Ectodermal cell (in vitro differentiated cells): ENCODE measurements around the gene LYST.

ENCODE experiments used
- H3K27ac ChIP-seq: 2 replicates; pipeline ENCODE4 v1.7.0; 2013; ENCODE audit warnings: mild to moderate bottlenecking, low read depth, low read length; ENCODE audit not compliant: insufficient read depth, poor library complexity, severe bottlenecking
- H3K27me3 ChIP-seq: 2 replicates; pipeline ENCODE4 v1.7.0; 2013; ENCODE audit warnings: mild to moderate bottlenecking, low read length; ENCODE audit not compliant: insufficient read depth, control insufficient read depth, poor library complexity, severe bottlenecking
- H3K36me3 ChIP-seq: one replicate; pipeline ENCODE4 v1.7.0; 2013; ENCODE audit warnings: low read length; ENCODE audit not compliant: control insufficient read depth, insufficient read depth
- H3K4me1 ChIP-seq: one replicate; pipeline ENCODE4 v1.7.0; 2013; ENCODE audit warnings: low read length; ENCODE audit not compliant: control insufficient read depth, insufficient read depth
- H3K4me3 ChIP-seq: 2 replicates; pipeline ENCODE4 v1.7.0; 2013; ENCODE audit warnings: low read depth, low read length, control low read depth; ENCODE audit not compliant: insufficient read depth
- H3K9me3 ChIP-seq: 2 replicates; pipeline ENCODE4 v1.7.0; 2013; ENCODE audit warnings: mild to moderate bottlenecking, low read length, moderate library complexity; ENCODE audit not compliant: control insufficient read depth
- WGBS, 2 experiments: methylation state at CpG; one replicate each; pipeline ENCODE4 v1.1.7; 2013; ENCODE audit warnings: missing lambda C conversion rate in 2 of 2; 5-methylcytosine and 5-hydroxymethylcytosine counted together

LYST gene

DNA sequence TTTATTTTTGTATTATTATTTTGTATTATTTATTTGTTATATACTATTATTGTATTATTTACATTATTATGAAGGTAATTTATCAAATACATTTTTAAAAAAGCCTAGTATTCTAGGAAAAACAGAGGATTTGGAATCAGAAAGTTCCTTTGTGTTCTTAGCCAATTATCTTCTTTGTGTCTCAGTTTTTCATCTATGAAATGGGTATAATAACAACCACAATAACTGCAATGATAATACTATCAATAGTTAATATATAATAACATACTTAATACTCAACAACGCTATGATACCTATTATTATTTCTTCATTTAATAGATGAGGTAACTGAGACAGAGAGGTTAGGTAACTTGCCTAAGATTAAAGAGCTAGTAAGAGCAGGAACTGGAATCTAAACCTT lies 136.7 kb downstream of the LYST start:
- WGBS, 2 experiments, result no CpG with 5 or more reads among the region's 1 CpG
- Histone ChIP-seq H3K9me3 (no peaks in the 10 kb centered on the region), H3K36me3 (no peaks in the 10 kb centered on the region), H3K27ac (no peak overlapping the region), H3K4me3 (no peak overlapping the region), H3K4me1 (no peaks in the 10 kb centered on the region), H3K27me3 (no peaks in the 10 kb centered on the region)

DNA sequence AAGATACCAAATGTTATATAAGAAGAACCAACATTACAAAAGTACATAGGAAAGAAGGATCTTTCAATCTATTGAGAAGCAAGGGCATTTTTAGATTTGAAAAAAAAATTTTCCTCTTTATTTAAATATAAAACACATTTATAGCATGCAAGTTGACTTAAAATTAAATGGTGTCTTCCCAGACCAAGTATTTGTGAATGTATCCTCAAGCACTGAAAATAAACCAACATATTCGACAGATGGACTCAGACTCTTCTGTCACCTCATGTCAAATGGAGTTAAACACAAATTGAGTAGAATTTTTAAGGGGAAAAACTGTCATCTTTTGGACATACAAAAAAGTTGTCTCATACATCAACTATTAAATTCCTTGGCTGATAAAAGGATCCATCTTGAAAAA lies 140.1 kb downstream of the LYST start:
- 86 to 87% methylated on average over 1 of the region's 1 CpG for whole genome bisulfite sequencing, 2 experiments
- Histone ChIP-seq H3K27ac (no peak overlapping the region), H3K27me3 (no peaks in the 10 kb centered on the region), H3K9me3 (no peaks in the 10 kb centered on the region), H3K4me3 (no peak overlapping the region), H3K4me1 (no peaks in the 10 kb centered on the region), H3K36me3 (no peaks in the 10 kb centered on the region)

DNA sequence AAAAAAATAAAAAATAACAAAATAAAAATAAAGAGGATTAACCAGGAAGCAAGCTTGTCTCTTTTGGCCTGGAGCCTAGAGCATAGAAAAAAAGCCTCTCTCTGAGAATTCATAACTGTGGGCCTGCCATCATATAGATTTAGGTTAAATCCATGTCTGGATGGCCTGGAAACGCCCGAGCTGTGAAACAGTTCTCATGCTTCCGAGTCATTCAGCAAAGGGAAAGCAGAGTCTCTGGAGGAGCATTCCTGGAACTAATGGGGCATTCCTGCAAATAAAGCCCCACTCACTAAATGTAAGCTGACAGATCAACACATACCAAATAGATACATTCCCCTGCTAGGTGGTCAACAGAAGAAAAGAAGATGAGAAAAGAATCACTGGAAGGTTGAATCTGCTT lies 141.3 kb downstream of the LYST start:
- Histone ChIP-seq H3K4me1 (no peaks in the 10 kb centered on the region), H3K27me3 (no peaks in the 10 kb centered on the region), H3K27ac (no peak overlapping the region), H3K36me3 (no peaks in the 10 kb centered on the region), H3K4me3 (no peak overlapping the region), H3K9me3 (no peaks in the 10 kb centered on the region)
- 84 to 90% methylated on average over 3 of the region's 3 CpGs for WGBS, 2 experiments

DNA sequence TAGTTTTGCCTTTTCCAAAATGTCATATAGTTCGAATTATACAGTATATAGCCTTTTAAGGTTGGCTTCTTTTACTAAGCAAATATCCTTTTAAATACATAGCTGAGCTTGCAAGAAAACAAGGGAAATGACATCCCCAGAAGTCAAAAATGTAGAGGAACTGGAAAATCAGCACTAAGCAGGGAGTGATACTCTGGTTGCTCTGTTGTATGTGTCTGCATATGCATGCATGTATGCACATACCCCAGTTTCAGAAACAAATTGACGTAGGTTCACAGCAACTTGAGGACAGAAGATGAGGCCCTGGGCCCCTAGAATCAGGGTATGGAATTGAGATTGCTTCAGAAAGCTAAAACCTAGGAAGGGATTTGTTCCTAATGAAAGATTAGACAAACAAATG lies 142.0 kb downstream of the LYST start:
- no peak overlapping the region for H3K4me3 ChIP-seq
- H3K9me3 ChIP-seq, result no peaks in the 10 kb centered on the region
- 94 to 96% methylated on average over 1 to 2 of the region's 2 CpGs for WGBS, 2 experiments
- H3K4me1 ChIP-seq, result no peaks in the 10 kb centered on the region
- no peaks in the 10 kb centered on the region for H3K36me3 ChIP-seq
- H3K27me3 ChIP-seq, result no peaks in the 10 kb centered on the region
- H3K27ac ChIP-seq, result no peak overlapping the region

DNA sequence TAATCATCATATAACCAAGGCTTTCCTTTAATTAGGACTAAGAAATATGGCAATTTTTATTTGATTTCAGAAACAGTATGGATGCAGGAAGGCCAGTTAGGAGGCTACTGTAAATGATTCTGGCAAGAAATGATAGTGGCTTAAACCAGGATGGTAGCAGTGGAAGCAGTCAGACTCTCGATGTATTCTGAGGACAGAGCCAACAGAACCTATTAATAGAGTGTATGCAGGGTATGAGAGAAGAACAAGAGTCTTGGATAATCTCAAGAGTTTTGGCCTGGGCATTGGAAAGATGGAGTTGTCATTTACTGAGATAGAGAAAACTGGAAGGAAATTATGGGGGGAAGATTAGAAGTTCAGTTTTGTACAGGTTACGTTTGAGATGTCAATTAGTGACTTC lies 143.8 kb downstream of the LYST start:
- no peaks in the 10 kb centered on the region for H3K36me3 ChIP-seq
- no peak overlapping the region for H3K27ac ChIP-seq
- no peaks in the 10 kb centered on the region for H3K27me3 ChIP-seq
- WGBS, 2 experiments, result 96% methylated on average over 2 of the region's 2 CpGs
- H3K9me3 ChIP-seq, result no peaks in the 10 kb centered on the region
- no peaks in the 10 kb centered on the region for H3K4me1 ChIP-seq
- H3K4me3 ChIP-seq, result no peak overlapping the region

DNA sequence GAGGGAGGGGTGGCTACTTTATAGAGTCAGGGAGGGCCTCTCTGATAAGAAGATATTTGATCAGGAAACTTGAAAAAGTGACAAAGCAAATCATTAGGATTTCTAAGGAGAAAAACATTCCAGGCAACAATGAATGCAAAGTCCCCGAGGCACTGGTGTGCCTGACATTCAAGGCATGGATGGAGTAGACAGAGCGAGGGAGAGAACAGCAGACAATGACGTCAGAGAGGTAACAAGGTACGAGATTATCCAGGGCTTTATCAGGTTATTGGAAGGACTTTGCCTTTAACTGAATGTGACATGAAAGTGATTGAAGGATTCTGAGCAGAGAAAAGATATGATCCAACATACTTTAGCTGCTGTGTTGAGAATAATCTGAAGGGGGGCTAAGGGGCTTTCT lies 144.7 kb downstream of the LYST start:
- H3K4me3 ChIP-seq, result no peak overlapping the region
- no peaks in the 10 kb centered on the region for H3K27me3 ChIP-seq
- no peaks in the 10 kb centered on the region for H3K9me3 ChIP-seq
- no peak overlapping the region for H3K27ac ChIP-seq
- no peaks in the 10 kb centered on the region for H3K36me3 ChIP-seq
- 86 to 92% methylated on average over 4 of the region's 4 CpGs for WGBS, 2 experiments
- H3K4me1 ChIP-seq, result no peaks in the 10 kb centered on the region

DNA sequence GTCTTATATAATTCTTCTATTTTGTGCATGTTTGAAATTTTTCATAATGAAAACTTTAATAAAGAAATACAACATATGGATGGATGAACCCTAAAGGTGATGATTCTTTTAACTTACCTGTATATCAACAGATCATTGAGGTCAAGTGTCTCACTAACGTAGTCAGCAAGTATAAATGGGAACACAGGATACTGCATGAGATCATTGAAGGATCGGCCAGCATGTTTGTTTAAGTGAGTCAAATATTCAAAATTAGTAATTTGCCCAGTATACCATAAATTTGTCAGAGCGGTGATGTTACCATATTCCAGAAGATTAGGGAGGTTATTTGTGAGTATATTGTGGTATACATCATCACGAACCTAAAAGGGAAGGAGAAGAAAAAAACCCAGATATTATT lies 146.2 kb downstream of the LYST start:
- 91 to 97% methylated on average over 3 to 4 of the region's 4 CpGs for WGBS, 2 experiments
- no peak overlapping the region for H3K27ac ChIP-seq
- no peaks in the 10 kb centered on the region for H3K4me1 ChIP-seq
- H3K9me3 ChIP-seq, result no peaks in the 10 kb centered on the region
- H3K4me3 ChIP-seq, result no peak overlapping the region
- H3K36me3 ChIP-seq, result no peaks in the 10 kb centered on the region
- no peaks in the 10 kb centered on the region for H3K27me3 ChIP-seq

DNA sequence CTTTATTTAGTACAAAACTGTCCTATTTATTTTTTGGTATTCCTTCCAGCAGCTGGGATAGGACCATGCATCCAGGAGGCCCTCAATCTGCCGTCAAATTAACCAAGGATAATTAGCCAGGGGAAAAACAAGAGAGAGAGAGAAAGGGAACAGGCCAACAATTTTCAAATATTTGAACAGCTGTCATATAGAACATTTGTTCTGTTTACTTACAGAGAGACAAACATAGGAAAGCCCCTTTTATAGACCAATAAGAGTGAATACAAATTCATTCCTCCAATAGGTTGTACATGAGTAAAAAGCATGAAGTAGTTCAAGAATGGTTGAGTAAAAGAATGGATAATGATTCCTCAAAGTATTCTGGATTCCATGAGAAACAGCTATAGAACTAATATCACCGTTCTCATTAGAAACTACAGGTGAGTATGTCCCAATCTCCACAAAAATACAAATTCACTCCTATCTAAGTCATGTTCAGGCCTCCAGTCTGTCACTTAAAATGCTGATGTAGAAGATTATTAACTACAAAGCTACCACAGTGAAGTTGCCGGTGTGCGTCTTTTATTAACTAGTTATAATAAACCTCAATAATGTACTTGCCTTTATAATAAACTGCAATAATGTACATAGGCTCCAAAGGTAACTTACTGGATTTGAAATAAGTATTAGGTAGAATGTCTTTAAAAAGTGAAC lies 152.4 kb downstream of the LYST start:
- Histone ChIP-seq H3K36me3 (no peaks in the 10 kb centered on the region), H3K27ac (no peak overlapping the region), H3K4me1 (no peaks in the 10 kb centered on the region), H3K4me3 (no peak overlapping the region), H3K9me3 (no peaks in the 10 kb centered on the region), H3K27me3 (no peaks in the 10 kb centered on the region)
- WGBS, 2 experiments, result 91 to 96% methylated on average over 2 to 4 of the region's 4 CpGs

DNA sequence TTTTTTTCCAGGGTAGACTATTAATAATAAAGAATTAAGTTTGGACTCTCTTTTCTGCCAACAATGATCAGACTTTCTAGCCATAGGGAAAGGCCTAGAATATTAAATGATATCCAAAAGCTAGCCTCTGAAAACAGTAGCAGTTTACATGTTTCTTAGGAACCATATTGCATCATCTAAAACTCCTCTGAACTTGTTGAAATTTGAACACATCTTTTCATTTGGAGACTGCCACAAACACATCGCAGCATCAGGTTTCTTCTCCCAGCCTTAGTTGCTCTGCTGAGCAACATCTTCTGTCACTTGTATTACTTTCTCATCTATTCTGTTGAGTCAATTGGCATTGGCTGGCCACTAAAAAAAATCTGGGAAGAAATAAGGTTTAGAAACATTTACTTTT lies 153.9 kb downstream of the LYST start:
- Histone ChIP-seq H3K27me3 (no peaks in the 10 kb centered on the region), H3K9me3 (no peaks in the 10 kb centered on the region), H3K27ac (no peak overlapping the region), H3K36me3 (no peaks in the 10 kb centered on the region), H3K4me3 (no peak overlapping the region), H3K4me1 (no peaks in the 10 kb centered on the region)
- WGBS, 2 experiments, result 89 to 96% methylated on average over 1 of the region's 1 CpG

DNA sequence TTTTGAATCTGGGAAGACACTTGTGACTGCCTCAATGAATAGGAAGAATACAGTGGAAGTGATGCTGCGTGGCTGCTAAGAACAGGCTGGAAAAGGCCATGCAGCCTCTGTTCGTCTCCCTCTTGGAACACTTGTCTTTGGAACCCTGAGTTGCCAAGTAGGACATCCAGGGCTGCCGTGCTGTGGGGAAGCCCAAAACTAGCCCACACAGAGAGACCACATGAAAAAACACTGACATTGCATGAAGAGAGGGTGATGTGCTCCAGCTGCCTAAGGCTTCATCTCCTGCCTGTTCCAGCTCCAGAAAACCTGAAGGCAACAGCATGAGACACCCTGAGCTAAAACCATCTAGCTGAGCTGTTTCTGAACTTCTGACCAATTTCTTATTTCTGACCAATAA lies 156.0 kb downstream of the LYST start:
- H3K36me3 ChIP-seq, result no peaks in the 10 kb centered on the region
- no peak overlapping the region for H3K4me3 ChIP-seq
- H3K27me3 ChIP-seq, result no peaks in the 10 kb centered on the region
- no peaks in the 10 kb centered on the region for H3K4me1 ChIP-seq
- no peak overlapping the region for H3K27ac ChIP-seq
- 91% methylated on average over 3 of the region's 3 CpGs for WGBS, 2 experiments
- no peaks in the 10 kb centered on the region for H3K9me3 ChIP-seq

DNA sequence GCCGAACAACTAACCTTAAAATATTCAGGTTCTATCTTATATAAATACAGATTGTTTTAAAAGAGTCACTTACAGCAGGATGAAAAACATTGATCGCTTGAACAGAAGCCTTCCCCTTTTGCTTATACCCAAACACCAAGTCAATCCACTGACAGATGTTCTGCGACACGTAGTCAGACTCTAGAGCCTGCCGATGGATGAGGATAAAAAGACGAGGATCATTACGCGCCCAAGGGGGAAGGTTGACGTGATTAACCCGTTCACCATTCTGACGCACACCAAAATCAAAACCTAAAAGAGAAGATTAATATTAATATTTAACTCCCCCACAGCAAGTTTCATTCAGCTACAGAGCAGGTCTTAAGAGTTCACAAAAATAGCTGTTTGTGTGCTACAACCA lies 157.7 kb downstream of the LYST start:
- Histone ChIP-seq H3K27me3 (no peaks in the 10 kb centered on the region), H3K27ac (no peak overlapping the region), H3K4me3 (no peak overlapping the region), H3K9me3 (no peaks in the 10 kb centered on the region), H3K36me3 (no peaks in the 10 kb centered on the region), H3K4me1 (no peaks in the 10 kb centered on the region)
- WGBS, 2 experiments, result 92 to 99% methylated on average over 5 to 11 of the region's 11 CpGs
